HEK293T (cell line): ENCODE results near the gene EMP2.

Source experiments
- BHLHE40 ChIP-seq: fragments of 450-650 bp; IDR thresholded peaks from 2 replicates; pipeline ENCODE4 v1.6.1; 2016; ENCODE audit warnings: mild to moderate bottlenecking, moderate library complexity, borderline replicate concordance
- CTBP1 ChIP-seq: fragments of 450-650 bp; IDR thresholded peaks from 2 replicates; pipeline ENCODE4 v1.6.1; 2016; ENCODE audit warnings: borderline replicate concordance
- FOXA1 ChIP-seq: fragments of 450-650 bp; IDR thresholded peaks from 2 replicates; pipeline ENCODE4 v1.6.1; 2016; ENCODE audit warnings: mild to moderate bottlenecking
- FOXM1 ChIP-seq: fragments of 450-650 bp; IDR thresholded peaks from 2 replicates; pipeline ENCODE4 v1.6.1; 2017; ENCODE audit warnings: mild to moderate bottlenecking, borderline replicate concordance
- L3MBTL2 ChIP-seq: fragments of 450-650 bp; conservative IDR thresholded peaks from 2 replicates; pipeline ENCODE4 v1.6.1; 2016; ENCODE audit warnings: mild to moderate bottlenecking
- LEF1 ChIP-seq: fragments of 450-650 bp; IDR thresholded peaks from 2 replicates; pipeline ENCODE4 v1.6.1; 2017; ENCODE audit warnings: mild to moderate bottlenecking, borderline replicate concordance
- NFRKB ChIP-seq: fragments of 450-650 bp; IDR thresholded peaks from 2 replicates; pipeline ENCODE4 v1.6.1; 2016; ENCODE audit warnings: mild to moderate bottlenecking, moderate library complexity
- PKNOX1 ChIP-seq: fragments of 450-650 bp; IDR thresholded peaks from 2 replicates; pipeline ENCODE4 v1.6.1; 2016
- SP1 ChIP-seq: fragments of 450-650 bp; IDR thresholded peaks from 2 replicates; pipeline ENCODE4 v1.6.1; 2017
- SUZ12 ChIP-seq: fragments of 450-650 bp; IDR thresholded peaks from 2 replicates; pipeline ENCODE4 v1.6.1; 2016; ENCODE audit warnings: mild to moderate bottlenecking
- ZNF384 ChIP-seq: fragments of 450-650 bp; IDR thresholded peaks from 2 replicates; pipeline ENCODE4 v1.6.1; 2016

GRCh38 chr16:10530685-10531084, 49.7 kb downstream of the EMP2 start:
- no peak for TF ChIP-seq FOXA1
- no peak for TF ChIP-seq SP1
- TF ChIP-seq PKNOX1, result no peak
- TF ChIP-seq NFRKB, result no peak
- no peak for TF ChIP-seq FOXM1
- TF ChIP-seq LEF1, result no peak
- TF ChIP-seq SUZ12, result no peak
- TF ChIP-seq ZNF384, result no peak
- no peak for TF ChIP-seq CTBP1
- TF ChIP-seq L3MBTL2, result no peak
- no peak for TF ChIP-seq BHLHE40
